ENCODE results near the gene CADPS. TPM values are rescaled to one million over a fixed set of nuclear protein-coding genes. Genes with fewer than 3 reads are reported as not detected.

CADPS gene
- total and polyA plus RNA-seq, 9 of the 15 experiments (the other 6 are each of a cell fraction or from before 2014, with no cell fraction given): not detected

DNA sequence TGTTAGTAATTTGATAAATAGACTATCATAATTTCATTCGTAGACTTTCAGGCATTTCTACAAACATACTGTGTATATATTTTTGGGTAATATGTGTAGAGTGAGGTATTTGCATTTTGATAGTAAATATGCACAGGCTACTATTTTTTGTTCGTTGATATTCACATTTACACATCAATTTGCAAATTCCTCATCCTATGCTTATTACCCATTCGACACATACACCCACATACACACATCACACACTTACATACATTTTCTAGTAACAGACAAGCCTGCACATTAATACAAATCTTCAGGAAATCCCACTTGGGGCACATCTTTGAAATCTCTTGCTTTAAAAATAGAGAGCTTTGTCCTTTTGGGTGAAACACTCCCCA, 373.9 kb downstream of the CADPS start:
- FAIRE-seq (no peak), DNase-seq (ENCODE audit: extremely low read depth in 1 of 4, low spot score in 3 of 4) (no peak), ATAC-seq (no peak)
- intact Hi-C loops (cut with micrococcal nuclease): no loop called here
- 0% methylated on average over 3 of the region's 3 CpGs for WGBS (ENCODE audit: insufficient coverage, low coverage, missing lambda C conversion rate)
- H3K9ac ChIP-seq (ENCODE audit: insufficient read depth in 1 of 2, low read depth in 2 of 2, low read length in 2 of 2): no peak overlapping the region
- H3K27me3 ChIP-seq (ENCODE audit: control insufficient read depth in 2 of 2, insufficient read depth in 2 of 2, low read length in 2 of 2): no peaks in the 10 kb centered on the region
- H3K4me1 ChIP-seq (replicated peaks in 1 of 2; ENCODE audit: control insufficient read depth in 2 of 2, insufficient read depth in 2 of 2, low read length in 2 of 2): no peaks in the 10 kb centered on the region
- no peaks in the 10 kb centered on the region for H3K9me1 ChIP-seq (ENCODE audit: control insufficient read depth, insufficient read depth, low read length)
- BruUV-seq (replicated peaks): no TSS peak
- no peaks in the 10 kb centered on the region for H4K20me1 ChIP-seq (replicated peaks; ENCODE audit: control insufficient read depth, insufficient read depth, low read length)
- TF ChIP-seq NR4A1 (CRISPR knock-in tag; IDR thresholded peaks at IDR 0.05) (no peak), NR4A1 (tag; IDR thresholded peaks at IDR 0.05) (no peak), ZNF121 (CRISPR knock-in tag; conservative IDR thresholded peaks at IDR 0.05) (no peak), FOXA1 (IDR thresholded peaks at IDR 0.05; ENCODE audit: borderline replicate concordance) (no peak), BMI1 (IDR thresholded peaks at IDR 0.05; ENCODE audit: low read length) (no peak), ZNF583 (CRISPR knock-in tag; IDR thresholded peaks at IDR 0.05) (no peak), LCOR (CRISPR knock-in tag; IDR thresholded peaks at IDR 0.05) (no peak), OTX1 (CRISPR knock-in tag; IDR thresholded peaks at IDR 0.05) (no peak)
- in situ Hi-C loops (cut with MboI): no loop called here
- POLR2A ChIA-PET: no interaction called here
- no peaks in the 10 kb centered on the region for H3K9me3 ChIP-seq (replicated peaks; ENCODE audit: control insufficient read depth, insufficient read depth, low read depth, low read length)
- no peak overlapping the region for H3K4me2 ChIP-seq (ENCODE audit: insufficient read depth, low read length)
- H2AFZ ChIP-seq (ENCODE audit: low read depth, low read length): no peak overlapping the region
- no peak overlapping the region for H3K4me3 ChIP-seq
- no peak overlapping the region for H3K27ac ChIP-seq (ENCODE audit: extremely low read depth, low read depth, low read length)
- no peaks in the 10 kb centered on the region for H3K36me3 ChIP-seq (ENCODE audit: control insufficient read depth, insufficient read depth, low read length)
- CTCF ChIA-PET (ENCODE audit: low intra/inter-chr PET ratio): no interaction called here
- no peaks in the 10 kb centered on the region for H3K79me2 ChIP-seq (ENCODE audit: control insufficient read depth, insufficient read depth, low read length)

Data from K562 (cell line).